ENCODE measurements around the gene DLGAP1. TPM values are rescaled to one million over a fixed set of nuclear protein-coding genes. Genes with fewer than 3 reads are reported as not detected.
A peak's percentile ranks its signal among the peaks of the same experiment; 100 is the strongest.

Gene DLGAP1
- total and polyA plus RNA-seq, 2 of the 4 experiments (the other 2 are of a cell fraction), result under 0.01 to 0.09 TPM

GRCh38 chr18:3903337-3903736, 551.8 kb downstream of the DLGAP1 start:
- Histone ChIP-seq H3K4me1 (ENCODE audit: control insufficient read depth, insufficient read depth, low read length) (peaks cover 7% of the 10 kb centered on the region), H4K5ac (ENCODE audit: low read depth, low read length) (no peak overlapping the region), H3K27me3 (ENCODE audit: control insufficient read depth, insufficient read depth, low read length) (no peaks in the 10 kb centered on the region), H4K8ac (ENCODE audit: low read depth in 2 of 2, low read length in 2 of 2) (peak overlapping the region; percentile 83 to 88), H4K20me1 (ENCODE audit: insufficient read depth, low read length) (no peaks in the 10 kb centered on the region), H3K4me2 (ENCODE audit: low read depth, low read length) (peak overlapping the region; percentile 19; the same call in 1 of the 2 replicates), H2AK9ac (replicated peaks; ENCODE audit: low read depth, low read length, poor library complexity) (no peak overlapping the region), H3K23ac (ENCODE audit: low read depth, low read length) (no peak overlapping the region), H3K9me3 (ENCODE audit: control insufficient read depth, insufficient read depth, low read length) (no peaks in the 10 kb centered on the region), H2BK15ac (ENCODE audit: low read depth, low read length) (peak overlapping the region; percentile 89; the same call in 2 of the 3 replicates), H3K79me1 (ENCODE audit: low read depth in 1 of 2, low read length in 2 of 2) (no peaks in the 10 kb centered on the region), H3K9ac (ENCODE audit: low read depth, low read length) (no peak overlapping the region), H3K14ac (replicated peaks; ENCODE audit: low read depth, low read length) (peak overlapping the region; percentile 89; the same call in 1 of the 2 replicates), H3K27ac (ENCODE audit: insufficient read depth, low read length) (peak overlapping the region; percentile 24; the same call in 1 of the 2 replicates), H2BK20ac (ENCODE audit: low read depth, low read length) (peak overlapping the region; percentile 94), H3K36me3 (ENCODE audit: control insufficient read depth, insufficient read depth, low read length) (no peaks in the 10 kb centered on the region), H3K4me3 (ENCODE audit: insufficient read depth, low read depth, low read length) (no peak overlapping the region), H3K9me1 (ENCODE audit: insufficient read depth, low read length) (peaks cover 2% of the 10 kb centered on the region), H4K91ac (ENCODE audit: insufficient read depth, low read depth, low read length) (peak overlapping the region; percentile 84), H3K56ac (ENCODE audit: extremely low read depth, insufficient read depth, low read length) (0 out of 2 replicates have a peak overlapping the region, but pooled peaks have one; percentile 25), H2BK120ac (ENCODE audit: low read depth, low read length) (peak overlapping the region; percentile 93), H2BK5ac (ENCODE audit: low read depth, low read length, poor library complexity, severe bottlenecking) (peak overlapping the region; percentile 95), H2AFZ (replicated peaks; ENCODE audit: low read length, poor library complexity) (no peak overlapping the region), H2AK5ac (ENCODE audit: low read depth, low read length) (no peak overlapping the region), H3K18ac (ENCODE audit: low read depth, low read length) (peak overlapping the region; percentile 75; the same call in 1 of the 2 replicates), H3K4ac (ENCODE audit: low read depth, low read length) (peak overlapping the region; percentile 90; the same call in 1 of the 2 replicates)
- WGBS, 2 experiments (ENCODE audit: extremely low coverage in 2 of 2, insufficient read length in 1 of 2), result no CpG with 5 or more reads among the region's 2 CpGs
- BruUV-seq (replicated peaks), result no TSS peak
- peak; percentile 98 for DNase-seq
- TF ChIP-seq FOS (IDR thresholded peaks at IDR 0.05; ENCODE audit: low read depth, low read length) (peak; percentile 84), RFX5 (IDR thresholded peaks at IDR 0.05; ENCODE audit: low read depth, low read length) (no peak)
- dilution Hi-C loops (cut with HindIII; ENCODE audit: low sequenced_read_pairs, unreplicated experiment), result no loop called here
- ATAC-seq (ENCODE audit: low read depth), result peak; percentile 90
- intact Hi-C loops (cut with micrococcal nuclease), result no loop called here
- in situ Hi-C loops (cut with MboI; ENCODE audit: low sequenced_read_pairs), result no loop called here
- CTCF ChIA-PET, result interaction anchor here (0.8 to 1.0 kb wide), 2 partner anchors 92 to 132 kb away, joined by 3 read pairs; no protein-coding TSS in a partner anchor
- POLR2A ChIA-PET (ENCODE audit: unreplicated experiment), result no interaction called here
